Activated CD4-positive, alpha-beta T cell treated with anti-CD3 and anti-CD28 coated beads, Interleukin-2, Interleukin-6, amounts not matched to agents 100 ng/mL and 50 ng/mL, durations not matched to agents 16 hours and 8 hours (primary cell): ENCODE data around the gene SPOP.
"Not testable (repeated sequence)": the region's sequence is repeated elsewhere in the genome, so short reads cannot be mapped to it uniquely, and the experiment has no call there.

Source experiments
- DNase-seq: peaks from one replicate; pipeline ENCODE4 v3.0.0-alpha.2; 2020

Gene SPOP

GRCh38 chr17:49677933-49678847, at the start of gene SPOP:
Gene SPOP (minus strand): TSS chr17:49678097. CDS start chr17:49622810, 55,287 bp downstream.
- peak; percentile 99 for DNase-seq

GRCh38 chr17:49727380-49727779, 49.5 kb upstream of the SPOP start:
- no peak for DNase-seq

- DNase-seq, result no peak
These were observed 47.7 kb upstream of the SPOP start for GRCh38 chr17:49725452-49726130.

- DNase-seq, result not testable (repeated sequence)
These were observed 46.7 kb upstream of the SPOP start for GRCh38 chr17:49724552-49724951.

- no peak for DNase-seq
These were observed 45.5 kb upstream of the SPOP start for GRCh38 chr17:49723423-49723822.

GRCh38 chr17:49722066-49722465, 44.2 kb upstream of the SPOP start:
- DNase-seq, result no peak

- peak; percentile 77 for DNase-seq
These were observed 39.5 kb upstream of the SPOP start for GRCh38 chr17:49717371-49717861.

- DNase-seq, result no peak
These were observed 38.9 kb upstream of the SPOP start for GRCh38 chr17:49716668-49717364.

GRCh38 chr17:49715717-49716279, 37.9 kb upstream of the SPOP start:
- peak; percentile 63 for DNase-seq

- peak; percentile 80 for DNase-seq
These were observed 37.3 kb upstream of the SPOP start for GRCh38 chr17:49715216-49715615.

- peak; percentile 11 for DNase-seq
These were observed 30.8 kb upstream of the SPOP start for GRCh38 chr17:49708515-49709183.

GRCh38 chr17:49707608-49708514, 30.0 kb upstream of the SPOP start, which contains the start of gene SLC35B1:
Gene SLC35B1 (minus strand): TSS chr17:49707964. CDS start chr17:49707833, 131 bp downstream.
- peak; percentile 99 for DNase-seq

GRCh38 chr17:49707246-49707607, 29.3 kb upstream of the SPOP start:
- DNase-seq, result peak; percentile 23

- DNase-seq, result no peak
These were observed 27.4 kb upstream of the SPOP start for GRCh38 chr17:49705254-49705653.

GRCh38 chr17:49703557-49704277, 25.8 kb upstream of the SPOP start:
- DNase-seq, result peak; percentile 29

- no peak for DNase-seq
These were observed 23.1 kb upstream of the SPOP start for GRCh38 chr17:49700960-49701359.

GRCh38 chr17:49699966-49700575, 22.2 kb upstream of the SPOP start:
- no peak for DNase-seq

- DNase-seq, result no peak
These were observed 20.1 kb upstream of the SPOP start for GRCh38 chr17:49698005-49698404.

- DNase-seq, result peak; percentile 78
These were observed 18.4 kb upstream of the SPOP start for GRCh38 chr17:49696233-49696761.
